HEK293 (cell line): ENCODE data around the gene TRIM8.

Source experiments
- BCL11B ChIP-seq: fragments of 450-650 bp; formaldehyde crosslinking; IDR thresholded peaks from 2 replicates; pipeline ENCODE4 v1.5.1; 2016; ENCODE audit warnings: low read depth, missing biosample characterization, missing genetic modification characterization
- GLI2 ChIP-seq: fragments of 450-650 bp; formaldehyde crosslinking; IDR thresholded peaks from 2 replicates; pipeline ENCODE4; 2017; ENCODE audit warnings: missing biosample characterization, missing genetic modification characterization, low read depth, borderline replicate concordance
- KLF8 ChIP-seq: fragments of 450-650 bp; formaldehyde crosslinking; IDR thresholded peaks from 2 replicates; pipeline ENCODE4 v1.5.1; 2016; ENCODE audit warnings: missing biosample characterization, missing genetic modification characterization
- SALL2 ChIP-seq: fragments of 450-650 bp; formaldehyde crosslinking; IDR thresholded peaks from 2 replicates; pipeline ENCODE4 v1.5.0; 2017; ENCODE audit warnings: missing biosample characterization, mild to moderate bottlenecking, missing genetic modification characterization, borderline replicate concordance
- SP2 ChIP-seq: fragments of 450-650 bp; formaldehyde crosslinking; IDR thresholded peaks from 2 replicates; pipeline ENCODE4 v1.5.1; 2016; ENCODE audit warnings: missing biosample characterization, missing genetic modification characterization
- SP7 ChIP-seq: fragments of 450-650 bp; formaldehyde crosslinking; IDR thresholded peaks from 2 replicates; pipeline ENCODE4 v1.5.1; 2016; ENCODE audit warnings: missing biosample characterization, missing genetic modification characterization
- TRIM28 ChIP-seq: IDR thresholded peaks from 2 replicates; pipeline ENCODE4 v1.6.1; 2011; ENCODE audit warnings: low read length, control low read depth, borderline replicate concordance
- WT1 ChIP-seq: fragments of 450-650 bp; formaldehyde crosslinking; IDR thresholded peaks from 2 replicates; pipeline ENCODE4 v1.5.1; 2016; ENCODE audit warnings: missing biosample characterization, missing genetic modification characterization
- ZBTB17 ChIP-seq: fragments of 450-650 bp; formaldehyde crosslinking; IDR thresholded peaks from 2 replicates; pipeline ENCODE4 v1.5.1; 2016; ENCODE audit warnings: missing biosample characterization, missing genetic modification characterization
- ZIC2 ChIP-seq: fragments of 450-650 bp; formaldehyde crosslinking; IDR thresholded peaks from 2 replicates; pipeline ENCODE4 v1.5.1; 2016; ENCODE audit warnings: missing biosample characterization, missing genetic modification characterization
- ZNF350 ChIP-seq: fragments of 450-650 bp; formaldehyde crosslinking; IDR thresholded peaks from 2 replicates; pipeline ENCODE4 v1.5.0; 2017; ENCODE audit warnings: missing biosample characterization, mild to moderate bottlenecking, missing genetic modification characterization
- ZNF37A ChIP-seq: fragments of 450-650 bp; IDR thresholded peaks from 2 replicates; pipeline ENCODE4 v1.5.1; 2018; ENCODE audit warnings: missing biosample characterization, missing genetic modification characterization
- ZNF391 ChIP-seq: fragments of 450-650 bp; formaldehyde crosslinking; IDR thresholded peaks from 2 replicates; pipeline ENCODE4 v1.5.1; 2016; ENCODE audit warnings: low read depth, missing biosample characterization, missing genetic modification characterization, borderline replicate concordance
- ZNF394 ChIP-seq: fragments of 450-650 bp; formaldehyde crosslinking; IDR thresholded peaks from 2 replicates; pipeline ENCODE4 v1.5.1; 2016; ENCODE audit warnings: missing biosample characterization, missing genetic modification characterization, mild to moderate bottlenecking, moderate library complexity, borderline replicate concordance
- ZNF473 ChIP-seq: fragments of 450-650 bp; formaldehyde crosslinking; IDR thresholded peaks from 2 replicates; pipeline ENCODE4 v1.5.1; 2017; ENCODE audit warnings: missing biosample characterization, missing genetic modification characterization
- ZNF48 ChIP-seq: fragments of 450-650 bp; formaldehyde crosslinking; IDR thresholded peaks from 2 replicates; pipeline ENCODE4 v1.5.1; 2016; ENCODE audit warnings: missing biosample characterization, missing genetic modification characterization
- ZNF501 ChIP-seq: fragments of 450-650 bp; formaldehyde crosslinking; IDR thresholded peaks from 2 replicates; pipeline ENCODE4 v1.5.1; 2016; ENCODE audit warnings: missing biosample characterization, missing genetic modification characterization
- ZNF521 ChIP-seq: fragments of 450-650 bp; formaldehyde crosslinking; IDR thresholded peaks from 2 replicates; pipeline ENCODE4 v1.5.1; 2017; ENCODE audit warnings: missing biosample characterization, mild to moderate bottlenecking, missing genetic modification characterization
- ZNF629 ChIP-seq: fragments of 450-650 bp; formaldehyde crosslinking; IDR thresholded peaks from 2 replicates; pipeline ENCODE4 v1.5.1; 2017; ENCODE audit warnings: missing biosample characterization, missing genetic modification characterization
- ZNF677 ChIP-seq: fragments of 450-650 bp; IDR thresholded peaks from 2 replicates; pipeline ENCODE4 v1.5.0; 2018; ENCODE audit warnings: missing biosample characterization, mild to moderate bottlenecking, missing genetic modification characterization, moderate library complexity
- ZNF76 ChIP-seq: fragments of 450-650 bp; formaldehyde crosslinking; IDR thresholded peaks from 2 replicates; pipeline ENCODE4; 2016; ENCODE audit warnings: low read depth, missing biosample characterization, missing genetic modification characterization, borderline replicate concordance
- TF ChIP-seq, protein P1 (sequence below): fragments of 450-650 bp; formaldehyde crosslinking; IDR thresholded peaks from 2 replicates; pipeline ENCODE4 v1.5.1; 2016; ENCODE audit warnings: missing biosample characterization, missing genetic modification characterization
- TF ChIP-seq, protein P2 (sequence below): fragments of 450-650 bp; formaldehyde crosslinking; IDR thresholded peaks from 2 replicates; pipeline ENCODE4 v1.5.1; 2016; ENCODE audit warnings: missing biosample characterization, missing genetic modification characterization, low read depth
- TF ChIP-seq, protein P3 (sequence below): fragments of 450-650 bp; formaldehyde crosslinking; IDR thresholded peaks from 2 replicates; pipeline ENCODE4 v1.5.1; 2016; ENCODE audit warnings: missing biosample characterization, missing genetic modification characterization, borderline replicate concordance
- TF ChIP-seq, protein P4 (sequence below): fragments of 450-650 bp; formaldehyde crosslinking; IDR thresholded peaks from 2 replicates; pipeline ENCODE4 v1.5.1; 2016; ENCODE audit warnings: missing biosample characterization, missing genetic modification characterization
- TF ChIP-seq, protein P5 (sequence below): fragments of 450-650 bp; formaldehyde crosslinking; IDR thresholded peaks from 2 replicates; pipeline ENCODE4 v1.5.1; 2017; ENCODE audit warnings: missing biosample characterization, missing genetic modification characterization

Gene TRIM8

DNA sequence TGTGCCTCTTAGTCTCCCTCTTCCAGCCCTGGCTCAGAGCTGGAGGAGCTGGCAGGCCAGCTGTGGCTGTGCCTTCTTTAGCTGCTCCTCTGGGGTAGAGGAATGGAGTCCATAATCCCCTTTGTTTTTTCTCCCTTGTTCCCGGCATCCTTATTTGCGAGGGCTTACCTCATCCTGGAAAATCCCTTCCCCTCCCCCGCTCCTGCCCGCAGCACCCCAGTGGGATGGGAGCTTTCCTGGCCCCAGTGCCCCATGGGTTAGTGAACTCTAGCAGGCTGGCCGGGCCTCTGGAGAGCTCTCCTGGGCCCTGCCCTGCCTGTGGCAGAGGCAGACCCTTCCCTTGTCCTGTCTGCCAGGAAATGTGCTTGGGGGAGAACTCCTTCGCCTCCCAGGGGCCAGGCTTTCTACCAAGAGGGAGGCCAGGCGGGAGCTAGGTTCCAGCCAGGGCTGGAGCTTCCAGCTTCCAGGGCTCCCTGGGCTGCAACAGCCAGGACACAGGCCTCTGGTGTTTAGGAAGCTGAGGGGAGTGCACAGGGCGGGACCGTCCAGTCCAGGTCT, 16.5 kb upstream of the TRIM8 start (continued):
- TF ChIP-seq ZNF350 (no peak), ZNF76 (tag by site-specific recombination) (peak; percentile 84), SP7 (peak; percentile 50; the same call in 1 of the 2 replicates), ZNF394 (tag by site-specific recombination) (no peak), SP2 (tag by site-specific recombination) (0 out of 2 replicates have a peak, but pooled peaks have one; percentile 8), SALL2 (tag by site-specific recombination) (no peak), ZNF677 (tag by site-specific recombination) (no peak), ZNF473 (no peak), ZNF48 (tag by site-specific recombination) (no peak), KLF8 (tag by site-specific recombination) (no peak), GLI2 (tag by site-specific recombination) (no peak), TRIM28 (no peak), ZNF501 (tag by site-specific recombination) (no peak), ZNF521 (tag by site-specific recombination) (no peak), ZNF37A (no peak), ZNF629 (0 out of 2 replicates have a peak, but pooled peaks have one; percentile 22), BCL11B (tag by site-specific recombination) (no peak), WT1 (tag by site-specific recombination) (peak; percentile 16; the same call in 1 of the 2 replicates), ZBTB17 (tag by site-specific recombination) (peak; percentile 31; the same call in 1 of the 2 replicates), ZNF391 (tag by site-specific recombination) (no peak), ZIC2 (tag by site-specific recombination) (peak; percentile 79)
- TF ChIP-seq, protein P1, sequence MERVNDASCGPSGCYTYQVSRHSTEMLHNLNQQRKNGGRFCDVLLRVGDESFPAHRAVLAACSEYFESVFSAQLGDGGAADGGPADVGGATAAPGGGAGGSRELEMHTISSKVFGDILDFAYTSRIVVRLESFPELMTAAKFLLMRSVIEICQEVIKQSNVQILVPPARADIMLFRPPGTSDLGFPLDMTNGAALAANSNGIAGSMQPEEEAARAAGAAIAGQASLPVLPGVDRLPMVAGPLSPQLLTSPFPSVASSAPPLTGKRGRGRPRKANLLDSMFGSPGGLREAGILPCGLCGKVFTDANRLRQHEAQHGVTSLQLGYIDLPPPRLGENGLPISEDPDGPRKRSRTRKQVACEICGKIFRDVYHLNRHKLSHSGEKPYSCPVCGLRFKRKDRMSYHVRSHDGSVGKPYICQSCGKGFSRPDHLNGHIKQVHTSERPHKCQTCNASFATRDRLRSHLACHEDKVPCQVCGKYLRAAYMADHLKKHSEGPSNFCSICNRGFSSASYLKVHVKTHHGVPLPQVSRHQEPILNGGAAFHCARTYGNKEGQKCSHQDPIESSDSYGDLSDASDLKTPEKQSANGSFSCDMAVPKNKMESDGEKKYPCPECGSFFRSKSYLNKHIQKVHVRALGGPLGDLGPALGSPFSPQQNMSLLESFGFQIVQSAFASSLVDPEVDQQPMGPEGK = peak; percentile 69
- TF ChIP-seq, protein P2, sequence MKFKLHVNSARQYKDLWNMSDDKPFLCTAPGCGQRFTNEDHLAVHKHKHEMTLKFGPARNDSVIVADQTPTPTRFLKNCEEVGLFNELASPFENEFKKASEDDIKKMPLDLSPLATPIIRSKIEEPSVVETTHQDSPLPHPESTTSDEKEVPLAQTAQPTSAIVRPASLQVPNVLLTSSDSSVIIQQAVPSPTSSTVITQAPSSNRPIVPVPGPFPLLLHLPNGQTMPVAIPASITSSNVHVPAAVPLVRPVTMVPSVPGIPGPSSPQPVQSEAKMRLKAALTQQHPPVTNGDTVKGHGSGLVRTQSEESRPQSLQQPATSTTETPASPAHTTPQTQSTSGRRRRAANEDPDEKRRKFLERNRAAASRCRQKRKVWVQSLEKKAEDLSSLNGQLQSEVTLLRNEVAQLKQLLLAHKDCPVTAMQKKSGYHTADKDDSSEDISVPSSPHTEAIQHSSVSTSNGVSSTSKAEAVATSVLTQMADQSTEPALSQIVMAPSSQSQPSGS = peak; percentile 19; the same call in 1 of the 2 replicates
- TF ChIP-seq, protein P3, sequence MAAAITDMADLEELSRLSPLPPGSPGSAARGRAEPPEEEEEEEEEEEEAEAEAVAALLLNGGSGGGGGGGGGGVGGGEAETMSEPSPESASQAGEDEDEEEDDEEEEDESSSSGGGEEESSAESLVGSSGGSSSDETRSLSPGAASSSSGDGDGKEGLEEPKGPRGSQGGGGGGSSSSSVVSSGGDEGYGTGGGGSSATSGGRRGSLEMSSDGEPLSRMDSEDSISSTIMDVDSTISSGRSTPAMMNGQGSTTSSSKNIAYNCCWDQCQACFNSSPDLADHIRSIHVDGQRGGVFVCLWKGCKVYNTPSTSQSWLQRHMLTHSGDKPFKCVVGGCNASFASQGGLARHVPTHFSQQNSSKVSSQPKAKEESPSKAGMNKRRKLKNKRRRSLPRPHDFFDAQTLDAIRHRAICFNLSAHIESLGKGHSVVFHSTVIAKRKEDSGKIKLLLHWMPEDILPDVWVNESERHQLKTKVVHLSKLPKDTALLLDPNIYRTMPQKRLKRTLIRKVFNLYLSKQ (tag by site-specific recombination) = no peak
- TF ChIP-seq, protein P4, sequence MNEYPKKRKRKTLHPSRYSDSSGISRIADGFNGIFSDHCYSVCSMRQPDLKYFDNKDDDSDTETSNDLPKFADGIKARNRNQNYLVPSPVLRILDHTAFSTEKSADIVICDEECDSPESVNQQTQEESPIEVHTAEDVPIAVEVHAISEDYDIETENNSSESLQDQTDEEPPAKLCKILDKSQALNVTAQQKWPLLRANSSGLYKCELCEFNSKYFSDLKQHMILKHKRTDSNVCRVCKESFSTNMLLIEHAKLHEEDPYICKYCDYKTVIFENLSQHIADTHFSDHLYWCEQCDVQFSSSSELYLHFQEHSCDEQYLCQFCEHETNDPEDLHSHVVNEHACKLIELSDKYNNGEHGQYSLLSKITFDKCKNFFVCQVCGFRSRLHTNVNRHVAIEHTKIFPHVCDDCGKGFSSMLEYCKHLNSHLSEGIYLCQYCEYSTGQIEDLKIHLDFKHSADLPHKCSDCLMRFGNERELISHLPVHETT (tag by site-specific recombination) = no peak
- TF ChIP-seq, protein P5, sequence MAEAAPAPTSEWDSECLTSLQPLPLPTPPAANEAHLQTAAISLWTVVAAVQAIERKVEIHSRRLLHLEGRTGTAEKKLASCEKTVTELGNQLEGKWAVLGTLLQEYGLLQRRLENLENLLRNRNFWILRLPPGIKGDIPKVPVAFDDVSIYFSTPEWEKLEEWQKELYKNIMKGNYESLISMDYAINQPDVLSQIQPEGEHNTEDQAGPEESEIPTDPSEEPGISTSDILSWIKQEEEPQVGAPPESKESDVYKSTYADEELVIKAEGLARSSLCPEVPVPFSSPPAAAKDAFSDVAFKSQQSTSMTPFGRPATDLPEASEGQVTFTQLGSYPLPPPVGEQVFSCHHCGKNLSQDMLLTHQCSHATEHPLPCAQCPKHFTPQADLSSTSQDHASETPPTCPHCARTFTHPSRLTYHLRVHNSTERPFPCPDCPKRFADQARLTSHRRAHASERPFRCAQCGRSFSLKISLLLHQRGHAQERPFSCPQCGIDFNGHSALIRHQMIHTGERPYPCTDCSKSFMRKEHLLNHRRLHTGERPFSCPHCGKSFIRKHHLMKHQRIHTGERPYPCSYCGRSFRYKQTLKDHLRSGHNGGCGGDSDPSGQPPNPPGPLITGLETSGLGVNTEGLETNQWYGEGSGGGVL (tag by site-specific recombination) = no peak
